HFF-Myc (cell line): ENCODE measurements around the gene RELB.

Source experiments
- DNase-seq: peaks from one replicate; pipeline ENCODE4 v3.0.0-alpha.2; 2011; ENCODE audit warnings: low read depth; ENCODE audit errors: extremely low read depth
- H3K4me3 ChIP-seq: replicated peaks from 2 replicates; pipeline ENCODE4 v1.5.1; 2011; ENCODE audit warnings: low read depth, mild to moderate bottlenecking, control low read depth, low read length
- TF ChIP-seq, protein P1 (sequence below): IDR thresholded peaks from 2 replicates; pipeline ENCODE4 v1.5.1; 2012; ENCODE audit warnings: mild to moderate bottlenecking, low read depth, low read length, control low read depth; ENCODE audit errors: missing control alignments

RELB gene

DNA sequence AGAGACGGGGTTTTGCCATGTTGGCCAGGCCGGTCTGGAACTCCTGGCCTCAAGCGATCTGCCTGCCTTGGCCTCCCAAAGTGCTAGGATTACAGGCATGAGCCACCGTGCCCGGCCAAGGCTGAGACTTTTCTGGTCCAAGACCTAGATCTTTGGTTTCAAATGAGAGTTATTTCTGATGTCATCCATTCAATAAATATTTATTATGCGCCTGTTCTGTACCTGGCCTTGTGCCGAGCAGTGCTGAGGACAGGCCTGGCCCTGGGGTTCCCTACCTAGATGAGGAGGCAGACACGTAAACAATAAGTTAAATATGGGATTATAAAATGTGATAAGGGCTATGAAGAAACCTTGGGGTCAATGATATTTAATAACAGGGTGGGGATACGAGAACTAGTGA lies 4.5 kb downstream of the RELB start:
- TF ChIP-seq, protein P1, sequence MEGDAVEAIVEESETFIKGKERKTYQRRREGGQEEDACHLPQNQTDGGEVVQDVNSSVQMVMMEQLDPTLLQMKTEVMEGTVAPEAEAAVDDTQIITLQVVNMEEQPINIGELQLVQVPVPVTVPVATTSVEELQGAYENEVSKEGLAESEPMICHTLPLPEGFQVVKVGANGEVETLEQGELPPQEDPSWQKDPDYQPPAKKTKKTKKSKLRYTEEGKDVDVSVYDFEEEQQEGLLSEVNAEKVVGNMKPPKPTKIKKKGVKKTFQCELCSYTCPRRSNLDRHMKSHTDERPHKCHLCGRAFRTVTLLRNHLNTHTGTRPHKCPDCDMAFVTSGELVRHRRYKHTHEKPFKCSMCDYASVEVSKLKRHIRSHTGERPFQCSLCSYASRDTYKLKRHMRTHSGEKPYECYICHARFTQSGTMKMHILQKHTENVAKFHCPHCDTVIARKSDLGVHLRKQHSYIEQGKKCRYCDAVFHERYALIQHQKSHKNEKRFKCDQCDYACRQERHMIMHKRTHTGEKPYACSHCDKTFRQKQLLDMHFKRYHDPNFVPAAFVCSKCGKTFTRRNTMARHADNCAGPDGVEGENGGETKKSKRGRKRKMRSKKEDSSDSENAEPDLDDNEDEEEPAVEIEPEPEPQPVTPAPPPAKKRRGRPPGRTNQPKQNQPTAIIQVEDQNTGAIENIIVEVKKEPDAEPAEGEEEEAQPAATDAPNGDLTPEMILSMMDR = no peak
- H3K4me3 ChIP-seq = no peak overlapping the region
- no peak for DNase-seq

DNA sequence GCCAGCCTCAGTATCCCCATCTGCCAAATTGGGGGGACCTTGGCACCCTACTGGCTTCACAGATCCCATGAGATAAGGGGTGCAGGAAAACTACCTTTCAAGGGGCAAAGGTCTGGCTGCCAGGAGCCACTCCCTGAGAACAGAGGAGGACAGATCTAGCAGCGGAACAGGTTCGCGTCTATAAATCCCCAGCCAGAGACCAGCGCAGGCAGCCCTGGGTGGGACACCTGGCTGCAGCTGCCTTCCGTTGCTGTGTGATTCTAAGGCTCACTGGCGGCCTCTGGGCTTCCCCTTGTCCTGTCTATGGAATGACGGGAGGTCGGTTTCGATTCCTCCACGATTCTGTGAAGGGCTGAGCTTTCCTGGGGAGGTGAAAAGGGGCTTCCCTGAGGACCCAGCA lies 7.3 kb downstream of the RELB start:
- TF ChIP-seq, protein P1 = no peak
- no peak overlapping the region for H3K4me3 ChIP-seq
- no peak for DNase-seq

DNA sequence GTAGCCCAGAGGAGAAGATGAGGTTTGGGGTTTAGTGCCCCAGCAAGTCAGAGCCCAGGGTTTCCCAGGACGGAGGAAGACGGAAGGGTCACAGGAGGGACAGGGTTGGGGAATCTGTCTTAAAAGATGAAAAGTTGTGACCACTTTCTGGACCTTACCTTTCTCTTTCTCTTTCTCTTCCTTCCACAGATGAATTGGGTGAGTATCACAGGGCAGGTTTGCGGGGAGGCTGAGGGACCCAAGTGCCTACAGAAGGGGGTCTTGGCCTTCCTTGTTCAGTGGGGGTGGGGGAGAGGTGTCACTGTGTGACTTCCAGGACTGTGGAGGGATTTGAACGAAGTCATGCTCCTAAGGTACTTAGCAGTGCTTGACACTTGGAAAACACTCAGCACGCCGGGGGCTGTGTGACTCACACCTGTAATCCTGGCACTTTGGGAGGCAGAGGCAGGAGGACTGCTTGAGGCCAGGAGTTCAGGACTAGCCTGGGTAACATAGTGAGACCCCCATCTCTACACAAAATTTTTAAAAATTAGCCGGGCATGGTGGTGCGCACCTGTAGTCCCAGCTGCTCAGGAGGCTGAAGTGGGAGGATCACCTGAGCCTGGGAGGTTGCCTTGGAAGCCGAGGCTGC lies 8.5 kb downstream of the RELB start:
- H3K4me3 ChIP-seq = no peak overlapping the region
- TF ChIP-seq, protein P1 = no peak
- no peak for DNase-seq

DNA sequence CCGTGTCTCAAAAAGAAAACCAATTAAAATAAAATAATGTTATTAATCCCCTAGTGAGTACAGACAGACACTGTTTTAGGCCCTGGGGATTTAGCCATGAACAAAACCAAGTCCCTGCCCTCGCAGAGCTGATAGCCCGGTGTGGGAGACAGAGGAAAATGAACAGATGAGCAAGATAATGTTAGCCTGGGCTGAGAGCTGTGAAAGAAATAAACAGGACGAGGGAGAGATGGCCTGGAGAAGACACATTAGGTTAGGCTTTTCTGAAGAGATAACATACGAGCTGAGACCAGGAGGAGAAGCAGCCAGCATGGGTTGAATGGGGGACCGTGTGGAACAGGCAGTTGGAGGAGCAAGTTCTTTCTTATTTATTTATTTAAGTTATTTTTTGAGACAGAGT lies 9.0 kb downstream of the RELB start:
- DNase-seq = no peak
- no peak overlapping the region for H3K4me3 ChIP-seq
- TF ChIP-seq, protein P1 = no peak

DNA sequence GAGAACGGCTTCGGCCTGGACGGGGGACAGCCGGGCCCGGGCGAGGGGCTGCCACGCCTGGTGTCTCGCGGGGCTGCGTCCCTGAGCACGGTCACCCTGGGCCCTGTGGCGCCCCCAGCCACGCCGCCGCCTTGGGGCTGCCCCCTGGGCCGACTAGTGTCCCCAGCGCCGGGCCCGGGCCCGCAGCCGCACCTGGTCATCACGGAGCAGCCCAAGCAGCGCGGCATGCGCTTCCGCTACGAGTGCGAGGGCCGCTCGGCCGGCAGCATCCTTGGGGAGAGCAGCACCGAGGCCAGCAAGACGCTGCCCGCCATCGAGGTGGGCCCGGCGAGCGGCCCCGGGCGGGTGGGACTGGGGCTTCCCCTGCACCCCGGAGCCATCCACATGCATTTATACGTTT lies 10.7 kb downstream of the RELB start:
- TF ChIP-seq, protein P1 = no peak
- DNase-seq = no peak
- no peak overlapping the region for H3K4me3 ChIP-seq

DNA sequence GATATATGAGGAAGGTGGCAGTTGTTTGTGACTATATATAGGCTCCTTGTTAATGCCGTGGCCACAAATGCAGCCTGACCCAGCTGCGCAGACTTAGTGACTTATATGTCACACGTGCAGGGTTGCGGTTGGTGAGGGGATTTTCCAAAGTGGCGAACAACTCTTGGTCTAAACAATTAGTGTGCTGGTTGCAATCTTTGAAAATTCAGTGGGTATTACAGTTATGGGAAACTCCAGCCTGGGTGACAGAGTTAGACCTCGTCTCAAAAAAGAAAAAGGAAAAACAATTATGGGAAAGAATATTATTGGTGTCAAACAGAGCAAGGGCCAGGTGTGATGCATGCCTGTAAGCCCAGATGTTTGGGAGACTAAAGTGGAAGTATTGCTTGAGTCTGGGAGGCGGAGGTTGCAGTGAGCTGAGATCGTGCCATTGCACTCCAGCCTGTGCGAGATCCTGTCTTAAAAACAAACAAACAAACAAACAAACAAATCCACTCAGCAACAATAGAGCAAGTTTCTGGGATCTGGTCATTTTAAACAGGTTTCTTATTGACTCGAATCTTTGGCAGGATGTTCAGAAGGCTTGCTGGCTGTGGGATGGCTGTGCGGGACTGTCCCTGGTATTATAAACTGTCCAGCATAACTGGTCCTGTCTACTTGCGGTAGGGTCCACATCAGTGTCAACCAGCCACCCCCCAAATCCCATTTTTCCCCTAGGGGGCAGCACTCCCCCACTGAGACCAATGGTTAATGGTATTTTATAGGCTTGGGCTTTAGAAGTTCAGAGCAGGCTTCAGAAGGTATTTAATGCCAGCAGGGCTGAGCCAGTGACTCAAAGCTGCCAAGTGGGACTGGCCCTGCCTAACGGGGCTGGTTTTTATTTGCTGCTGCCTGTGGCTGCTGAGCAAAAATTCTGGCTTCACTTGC lies 15.4 kb downstream of the RELB start:
- TF ChIP-seq, protein P1 = peak; percentile 82
- no peak overlapping the region for H3K4me3 ChIP-seq

More for the DNA sequence above, 15.4 kb downstream of the RELB start:
- peak; percentile 56 for DNase-seq
